GM08714 (cell line): ENCODE measurements around the gene PRR19.

Experiments
- H3K4me3 ChIP-seq: fragments of 200-500 bp; sonication (Bioruptor generic); 2 replicates; pipeline ENCODE4 v1.5.1; 2014; ENCODE audit warnings: mild to moderate bottlenecking, low read length, inconsistent platforms
- ZNF274 ChIP-seq: IDR thresholded peaks from 2 replicates; pipeline ENCODE4 v1.6.1; 2012; ENCODE audit warnings: mild to moderate bottlenecking, low read depth, low read length

Gene PRR19

DNA sequence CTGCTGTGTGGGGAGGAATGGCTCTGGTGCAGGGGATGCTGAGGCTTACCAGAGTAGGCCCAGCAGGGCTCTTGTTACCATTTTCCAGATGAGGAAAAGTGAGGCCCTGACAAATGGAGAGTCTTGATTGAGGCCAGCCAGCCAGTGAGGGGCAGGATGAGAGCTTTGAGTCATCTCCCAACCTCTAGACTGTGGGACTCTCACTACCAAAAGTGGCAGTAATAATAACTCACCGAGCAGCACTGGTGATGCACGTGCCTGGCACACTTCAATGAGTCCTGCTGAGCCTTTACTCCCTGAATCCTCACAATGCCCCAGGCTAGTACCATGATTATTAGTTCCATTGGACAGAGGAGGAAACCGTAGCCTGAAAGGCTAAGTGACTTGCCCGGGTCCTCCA is 25.1 kb upstream of the PRR19 start:
- no peak for TF ChIP-seq ZNF274
- no peak overlapping the region for H3K4me3 ChIP-seq

DNA sequence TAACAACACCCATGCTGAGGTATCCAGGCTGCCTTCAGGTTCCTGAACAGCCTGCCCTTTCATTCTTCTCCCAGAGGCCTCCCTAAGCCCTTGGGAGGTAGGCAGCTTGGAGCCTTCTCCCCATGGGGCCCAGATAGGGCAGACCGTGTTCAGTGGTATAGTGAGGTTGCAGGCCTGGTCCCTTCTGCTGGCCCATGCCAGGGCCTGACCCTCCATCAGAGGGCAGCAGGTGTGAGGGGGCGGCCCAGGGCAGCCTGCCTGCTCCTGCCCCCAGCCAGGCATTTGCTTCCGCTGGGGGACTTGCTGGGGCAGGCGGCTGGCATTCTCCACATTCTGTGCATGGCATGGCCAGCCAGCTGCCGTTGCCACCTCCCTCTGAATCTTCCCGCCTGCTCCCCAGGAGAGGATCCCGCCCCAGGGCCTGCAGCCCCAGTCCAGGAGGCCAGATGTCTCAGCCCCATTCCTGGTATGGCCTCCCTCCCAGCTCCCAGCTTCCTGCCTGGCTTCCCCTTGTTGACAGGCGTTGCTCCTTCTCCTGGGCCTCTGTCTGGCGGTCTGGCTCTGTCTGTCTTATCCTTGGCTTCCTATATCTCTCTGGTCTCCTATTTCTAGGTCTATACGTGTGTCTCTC is 24.0 kb upstream of the PRR19 start:
- no peak overlapping the region for H3K4me3 ChIP-seq
- TF ChIP-seq ZNF274 = no peak

DNA sequence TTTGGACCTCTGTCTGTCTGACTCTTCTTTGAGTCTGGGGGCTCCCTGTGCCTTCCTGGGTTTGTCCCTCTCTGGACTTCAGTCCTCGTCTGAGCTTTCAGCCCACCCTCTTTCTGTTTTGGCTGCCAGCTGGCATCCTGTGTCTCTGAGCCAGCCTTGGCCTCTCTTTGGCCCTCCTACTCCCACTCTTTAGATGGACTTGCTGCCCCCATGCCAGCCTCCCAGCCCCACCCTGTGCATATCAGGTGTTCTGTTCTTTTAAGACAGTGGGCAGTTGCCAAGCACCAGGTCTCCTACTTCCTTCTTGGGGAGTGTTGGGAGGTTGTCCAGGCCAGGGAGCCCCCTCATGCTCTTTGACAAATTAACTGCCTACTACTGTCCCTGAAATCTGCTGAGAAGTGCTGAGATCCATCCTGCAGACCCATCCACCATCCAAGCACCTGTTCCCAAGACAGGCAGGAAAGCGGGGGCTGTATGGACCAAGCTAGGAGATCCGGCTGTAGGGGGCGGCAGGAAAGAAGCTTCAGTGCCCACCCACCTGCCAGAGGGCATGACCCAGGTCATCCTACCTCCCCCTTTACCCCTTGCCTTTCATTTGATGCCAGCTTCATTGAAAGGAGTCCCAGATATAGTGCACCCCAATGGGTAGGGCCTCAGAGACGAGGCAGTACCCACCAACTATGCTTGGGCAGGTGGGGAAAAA is 23.3 kb upstream of the PRR19 start:
- H3K4me3 ChIP-seq = no peak overlapping the region
- TF ChIP-seq ZNF274 = no peak

DNA sequence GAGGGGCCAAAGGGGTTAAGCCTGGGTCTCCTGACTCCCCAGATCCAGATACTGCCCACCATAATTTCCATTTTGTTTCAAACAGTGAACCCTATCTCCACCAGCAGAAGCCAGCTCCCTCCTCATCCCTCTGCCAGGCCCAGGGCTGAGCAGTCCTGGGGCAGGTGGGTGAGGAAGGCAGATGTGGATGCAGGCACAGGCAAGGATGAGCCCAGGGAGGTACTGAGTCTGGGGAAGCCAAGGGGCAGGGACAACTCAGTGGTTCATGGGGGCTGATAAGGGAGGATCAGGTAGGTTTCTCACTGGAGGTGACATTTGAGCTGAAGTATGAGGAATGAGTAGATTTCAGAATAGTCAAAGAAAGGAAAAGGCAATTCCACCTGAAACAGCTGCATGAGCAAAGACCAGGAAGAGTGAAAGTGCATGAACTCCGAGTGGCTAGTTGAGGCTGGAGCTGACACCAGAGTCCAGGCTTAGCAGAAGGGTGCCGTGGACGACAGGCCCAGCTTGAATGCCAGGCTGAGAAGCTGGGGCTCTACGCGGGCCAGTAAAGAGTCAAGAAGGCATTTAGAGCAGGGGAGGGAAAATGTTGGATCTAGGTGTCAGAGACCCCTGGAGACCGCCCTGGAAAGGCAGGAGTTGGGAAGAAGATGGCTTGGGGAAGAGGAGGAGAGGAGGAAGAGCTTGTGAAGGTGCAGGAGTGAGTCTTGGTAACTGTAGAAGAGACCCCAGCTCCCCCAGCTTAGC is 22.6 kb upstream of the PRR19 start:
- H3K4me3 ChIP-seq = peak overlapping the region; percentile 74; the same call in 1 of the 2 replicates
- no peak for TF ChIP-seq ZNF274

DNA sequence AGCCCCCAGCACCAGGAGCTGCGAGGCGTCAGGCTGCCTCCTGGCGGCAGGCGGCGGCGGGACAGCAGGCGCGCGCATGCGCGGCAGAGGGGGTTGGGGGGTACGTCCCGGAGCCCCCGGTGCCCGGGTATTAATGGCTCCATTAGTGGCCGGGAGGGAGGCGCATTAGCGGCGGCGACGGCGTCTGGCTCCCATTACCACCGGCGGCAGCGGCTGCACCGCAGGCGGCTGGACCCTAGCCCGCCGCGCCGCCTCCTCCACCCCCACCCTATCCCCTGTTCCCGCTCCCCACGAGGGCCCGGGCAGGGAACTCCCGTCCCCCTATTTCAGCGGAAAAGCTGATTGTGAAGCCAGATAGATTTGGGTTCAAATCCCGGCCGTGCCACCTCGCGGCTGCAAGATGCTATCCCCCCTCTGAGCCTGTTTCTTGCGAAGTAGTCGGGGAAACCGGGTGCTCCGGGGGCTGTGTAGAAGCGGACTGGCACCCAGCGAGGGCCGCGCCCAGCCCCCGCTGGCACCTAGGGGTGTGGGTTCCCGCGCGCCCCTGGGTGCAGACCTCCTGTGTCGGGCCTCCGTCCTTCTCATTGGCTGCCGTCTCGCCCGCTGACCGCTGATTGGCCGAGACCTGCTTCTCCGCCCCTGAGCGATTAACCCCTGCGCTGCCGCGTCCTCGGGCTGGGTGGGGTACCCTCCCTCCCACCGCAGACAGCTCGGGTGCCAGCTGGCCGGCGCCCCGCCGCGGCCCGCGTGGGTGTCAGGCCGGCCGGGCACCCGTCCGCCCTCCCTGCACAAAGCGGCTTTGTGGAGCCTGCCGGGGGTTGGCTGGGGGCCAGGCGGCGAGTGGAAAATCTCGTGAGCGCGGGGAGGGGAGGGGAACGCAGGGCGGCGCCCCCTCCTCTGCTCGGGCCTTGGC is 21.8 kb upstream of the PRR19 start:
- no peak for TF ChIP-seq ZNF274
- H3K4me3 ChIP-seq = peak overlapping the region; percentile 74

DNA sequence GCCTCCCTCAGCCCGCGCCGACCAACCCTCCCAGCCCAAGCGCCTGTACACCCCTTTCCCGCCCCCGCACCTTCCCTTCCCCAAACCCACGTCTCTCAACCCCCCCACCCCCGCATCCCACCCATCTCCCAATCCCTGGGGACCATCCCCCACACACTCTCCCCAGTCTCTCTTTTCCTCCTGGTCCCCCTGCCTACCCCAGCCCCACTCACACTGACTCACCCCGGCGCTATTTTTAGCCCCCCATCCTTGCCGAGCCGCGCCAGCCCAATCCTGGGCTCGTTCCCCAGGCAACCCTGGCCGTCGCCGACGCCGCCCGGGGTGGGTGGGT is 21.2 kb upstream of the PRR19 start:
- H3K4me3 ChIP-seq = peak overlapping the region; percentile 74
- no peak for TF ChIP-seq ZNF274

DNA sequence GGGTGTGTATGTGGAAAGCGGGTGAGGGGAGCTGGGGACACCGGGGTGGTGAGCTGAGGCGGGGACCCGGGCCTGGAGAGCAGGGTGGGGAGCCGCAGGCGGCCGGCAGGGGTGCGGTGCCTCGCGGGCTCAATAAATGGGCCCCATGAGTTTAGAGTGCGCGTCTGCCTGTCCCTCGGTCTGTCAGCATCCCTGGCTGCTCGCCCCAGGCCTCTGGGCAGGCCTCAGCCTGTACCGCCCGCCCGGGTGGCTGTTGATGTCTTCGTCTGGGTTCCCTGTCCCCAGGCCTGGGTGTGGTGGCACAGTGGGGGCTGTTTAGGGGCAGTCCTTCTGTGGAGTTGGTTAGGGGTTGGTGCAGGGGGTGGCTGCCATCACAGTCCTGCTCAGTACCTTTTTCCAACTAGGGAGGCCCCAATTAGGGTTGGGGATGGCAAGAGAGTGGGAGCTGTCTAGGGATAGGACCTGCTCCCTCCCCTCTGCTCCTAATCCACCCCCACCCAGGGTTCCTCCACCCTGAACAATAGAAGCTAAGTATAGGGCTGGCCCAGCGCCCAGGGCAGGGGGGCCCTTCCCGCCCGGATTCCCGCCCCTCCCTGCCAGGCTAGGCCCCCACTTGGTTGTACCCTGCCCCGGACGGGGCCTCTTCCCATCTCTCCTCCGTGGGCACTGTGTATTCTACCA is 20.6 kb upstream of the PRR19 start:
- TF ChIP-seq ZNF274 = no peak
- peak overlapping the region; percentile 3; the same call in 1 of the 2 replicates for H3K4me3 ChIP-seq

DNA sequence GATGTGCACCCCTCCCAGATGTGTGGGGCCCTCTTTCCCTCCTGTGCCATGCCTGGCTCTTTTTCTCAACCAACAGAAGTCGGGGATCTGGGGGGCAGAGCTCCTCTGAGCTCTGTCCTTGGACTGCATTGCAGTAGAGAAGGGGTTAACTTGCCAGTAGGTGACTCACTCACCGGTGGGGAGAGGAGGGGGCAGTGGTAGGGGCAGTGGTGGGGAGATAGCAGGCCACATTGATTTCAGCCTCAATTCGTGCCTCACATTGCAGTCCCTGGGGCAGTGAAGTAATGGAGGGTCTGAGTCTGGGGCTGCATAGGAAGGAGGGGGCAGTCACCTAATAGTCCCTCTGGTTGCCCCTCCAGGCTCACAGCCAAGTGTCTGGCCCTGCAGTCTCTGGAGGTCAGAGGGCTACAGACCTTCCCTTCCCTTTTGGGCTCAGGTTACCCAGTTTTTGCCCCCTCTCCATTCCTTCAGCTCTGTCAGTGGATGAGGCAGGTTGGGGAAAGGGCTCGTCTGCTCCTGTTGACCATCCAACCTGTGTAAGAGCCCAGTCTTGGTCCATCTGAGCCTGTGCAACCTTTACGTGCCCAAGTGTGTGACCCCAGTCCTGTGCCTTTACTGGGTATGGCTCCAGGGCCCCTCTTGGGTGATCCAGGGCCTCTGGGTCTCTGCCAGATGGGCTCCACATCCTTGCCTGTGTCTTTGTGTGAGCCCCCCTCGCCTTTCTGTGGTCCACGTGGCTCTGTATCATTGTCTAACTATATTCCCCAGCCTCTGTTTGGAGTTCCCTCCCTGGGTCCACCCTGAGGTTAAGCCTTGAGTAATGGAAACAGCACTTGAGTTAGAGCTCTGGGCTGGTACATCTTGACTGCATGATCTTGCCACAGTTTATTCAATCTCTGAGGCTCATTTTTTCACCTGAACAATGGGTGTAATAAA is 19.8 kb upstream of the PRR19 start:
- H3K4me3 ChIP-seq = no peak overlapping the region
- no peak for TF ChIP-seq ZNF274

DNA sequence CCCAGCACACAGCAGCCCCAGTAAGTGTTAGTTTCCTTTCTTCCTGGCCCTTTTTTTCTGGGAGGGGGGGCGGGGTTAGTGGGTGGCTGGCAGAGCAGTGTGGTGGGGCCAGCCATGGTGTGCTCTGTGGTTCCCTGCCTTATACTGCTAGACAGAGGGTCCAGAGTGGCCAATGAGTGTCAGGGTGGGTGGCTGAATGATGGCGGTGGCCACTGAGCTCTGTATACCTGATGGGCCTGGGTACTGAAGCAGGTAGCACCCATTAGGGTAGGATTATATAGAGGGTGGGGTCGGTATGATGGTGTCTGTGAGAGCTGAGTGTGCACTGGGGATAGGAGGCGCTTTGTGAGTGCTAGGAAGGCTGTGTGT is 19.1 kb upstream of the PRR19 start:
- TF ChIP-seq ZNF274 = no peak
- peak overlapping the region; percentile 55; the same call in 1 of the 2 replicates for H3K4me3 ChIP-seq

DNA sequence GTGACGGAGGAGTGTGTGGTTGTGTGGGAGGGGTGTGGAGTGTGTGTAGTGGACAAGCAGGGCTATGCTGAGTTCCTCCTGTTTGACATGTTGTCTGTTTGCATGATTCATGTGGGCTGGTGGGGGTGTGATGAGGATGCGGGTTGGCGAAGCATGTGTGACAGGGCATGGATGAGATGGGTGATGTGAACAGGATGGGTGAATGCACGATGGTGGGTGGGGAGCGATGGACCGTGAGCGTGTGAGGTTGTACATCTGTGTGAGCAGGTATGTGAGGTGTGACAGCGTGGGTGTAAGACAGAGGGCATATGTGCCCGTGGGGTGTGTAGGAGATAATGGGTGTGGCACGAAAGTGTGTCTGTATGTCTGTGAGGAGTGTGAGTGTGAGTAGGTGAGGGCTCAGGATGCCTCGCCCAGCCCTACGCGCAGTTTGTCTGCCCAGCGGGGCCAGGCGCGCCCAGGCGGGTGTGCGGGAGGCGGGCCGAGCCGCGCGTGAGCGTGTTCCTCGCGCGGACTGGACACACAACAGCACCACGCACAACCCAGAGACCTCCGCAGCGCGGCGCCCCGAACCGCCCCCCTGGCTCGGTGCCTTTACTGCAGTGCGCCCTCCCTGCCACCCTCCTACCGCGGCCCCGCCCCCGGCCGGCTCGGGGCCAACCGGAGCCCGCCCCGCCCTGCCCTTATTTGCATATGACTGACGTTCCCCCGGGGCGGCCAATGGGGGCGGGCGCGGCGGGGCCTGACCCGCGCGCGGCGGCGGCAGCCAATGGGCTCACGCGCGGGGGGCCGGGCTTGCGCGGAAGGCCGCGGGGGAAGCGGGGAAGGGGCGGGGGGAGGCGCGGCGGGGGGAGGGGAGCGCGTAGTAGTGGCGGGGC is 18.5 kb upstream of the PRR19 start:
- H3K4me3 ChIP-seq = peak overlapping the region; percentile 55; the same call in 1 of the 2 replicates
- no peak for TF ChIP-seq ZNF274

DNA sequence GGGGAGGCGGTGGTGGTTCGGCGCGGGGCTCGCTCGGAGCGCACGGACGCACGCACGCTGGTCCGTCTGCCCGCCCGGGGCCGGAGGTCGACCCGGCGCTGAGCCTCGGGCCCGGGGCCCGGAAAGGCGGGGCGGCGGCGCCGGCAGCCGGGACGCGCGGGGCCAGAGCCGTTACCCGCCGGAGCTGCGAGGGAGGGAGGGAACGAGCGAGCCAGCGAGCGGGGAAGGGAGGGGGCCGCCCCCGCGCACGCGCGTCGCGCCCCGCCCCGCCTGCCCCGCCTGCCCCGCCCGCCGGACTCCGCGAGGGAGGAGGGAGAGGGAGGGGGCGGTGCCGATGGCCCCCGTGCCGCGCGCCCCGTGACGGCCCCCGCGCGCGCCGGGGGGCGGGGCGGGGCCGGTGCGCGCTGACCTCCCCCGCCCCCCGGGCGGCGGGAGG is 17.8 kb upstream of the PRR19 start:
- H3K4me3 ChIP-seq = peak overlapping the region; percentile 38; the same call in 1 of the 2 replicates
- TF ChIP-seq ZNF274 = no peak

DNA sequence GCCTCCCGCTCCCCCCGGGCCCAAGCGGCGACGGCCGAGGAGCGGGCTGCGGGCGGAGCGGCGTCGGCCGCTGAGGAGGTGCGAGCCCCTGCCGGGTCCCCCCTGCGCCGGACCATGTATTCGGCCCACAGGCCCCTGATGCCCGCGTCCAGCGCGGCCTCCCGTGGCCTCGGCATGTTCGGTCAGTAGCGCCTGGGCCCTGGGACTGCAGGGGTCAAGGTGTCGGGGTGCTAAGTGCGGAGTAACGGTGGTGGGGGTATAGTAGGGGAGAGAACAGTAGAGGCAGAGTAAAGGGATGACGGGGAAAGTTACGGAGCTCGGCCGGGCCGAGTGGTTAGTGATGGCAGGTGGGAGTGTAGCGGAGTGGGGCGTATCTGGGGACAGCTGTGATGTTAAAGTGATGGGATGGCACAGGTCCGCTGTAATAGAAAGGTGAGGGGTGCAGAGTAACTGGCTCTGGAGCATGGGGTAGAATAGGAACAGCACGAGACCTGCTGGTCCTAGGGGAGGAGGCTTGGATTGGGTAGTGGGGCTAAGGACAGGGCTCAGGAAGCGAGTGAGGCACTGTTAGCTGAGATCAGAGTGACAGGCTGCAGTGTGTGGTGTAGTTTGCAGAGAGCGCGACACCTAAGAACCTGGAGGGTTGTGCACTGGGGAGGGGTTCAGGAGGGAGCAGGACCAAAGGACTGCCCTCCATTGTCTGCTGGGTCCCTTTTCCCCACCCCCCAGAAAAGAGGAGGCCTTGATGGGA is 17.2 kb upstream of the PRR19 start:
- peak overlapping the region; percentile 76 for H3K4me3 ChIP-seq
- TF ChIP-seq ZNF274 = no peak
